MCF 10A (cell line): ENCODE measurements around the gene TRIB2. TPM values are rescaled to one million over a fixed set of nuclear protein-coding genes. Genes with fewer than 3 reads are reported as not detected.

Experiments used
- BruUV-seq: library from RNA; stranded (reverse); fragments of 400-500 nt; replicated peaks from 2 replicates; lab custom pipeline; 2021; lab: Mats Ljungman, UMichigan
- CTCF ChIA-PET: fragments of 300-600 bp; sonication (Branson Sonifier 250); formaldehyde crosslinking; extraction: SDS; loops from one replicate; lab custom pipeline; 2021; ENCODE audit warnings: antibody characterized with exemption, inconsistent platforms; lab: Yijun Ruan, JAX
- POLR2A ChIA-PET: fragments of 300-600, 350-650 bp; sonication (Branson Sonifier 250); formaldehyde crosslinking; extraction: SDS; loops from one replicate; lab custom pipeline; 2020; ENCODE audit warnings: antibody characterized with exemption, inconsistent platforms; lab: Yijun Ruan, JAX
- DNase-seq: peaks from one replicate; pipeline ENCODE4 v3.0.0-alpha.2; 2018; ENCODE audit not compliant: unreplicated experiment
- H3K27ac Mint-ChIP-seq: one replicate; pipeline ENCODE4 v1.8.0; 2022; ENCODE audit warnings: mild to moderate bottlenecking, low read depth, mixed read lengths; ENCODE audit not compliant: unreplicated experiment
- H3K27me3 Mint-ChIP-seq: one replicate; pipeline ENCODE4 v1.8.0; 2022; ENCODE audit warnings: mixed read lengths; ENCODE audit not compliant: insufficient read depth, unreplicated experiment
- H3K36me3 Mint-ChIP-seq: one replicate; pipeline ENCODE4 v1.8.0; 2022; ENCODE audit warnings: mild to moderate bottlenecking, moderate library complexity, mixed read lengths; ENCODE audit not compliant: insufficient read depth, unreplicated experiment
- H3K4me1 Mint-ChIP-seq: one replicate; pipeline ENCODE4 v1.8.0; 2022; ENCODE audit warnings: mixed read lengths; ENCODE audit not compliant: insufficient read depth, unreplicated experiment
- H3K4me3 Mint-ChIP-seq: one replicate; pipeline ENCODE4 v1.8.0; 2022; ENCODE audit warnings: mild to moderate bottlenecking, moderate library complexity, mixed read lengths; ENCODE audit not compliant: unreplicated experiment
- H3K9me3 Mint-ChIP-seq: one replicate; pipeline ENCODE4 v1.8.0; 2022; ENCODE audit warnings: mixed read lengths; ENCODE audit not compliant: unreplicated experiment
- CTCF ChIP-seq: fragments of 200-600 bp; IDR thresholded peaks from one replicate; pipeline ENCODE4 v1.8.0; 2022; ENCODE audit warnings: antibody characterized with exemption, mild to moderate bottlenecking; ENCODE audit not compliant: unreplicated experiment
- intact Hi-C: fragments of 100-400 bp; cut with micrococcal nuclease; formaldehyde crosslinking; loops from 2 replicates; pipeline ENCODE4 v1.14.1; 2022
- total RNA-seq: library from RNA; stranded (reverse); gene quantifications from 2 replicates; pipeline ENCODE4 v1.2.3, GENCODE V29; 2022

Gene TRIB2
- total RNA-seq, 1 experiment from 2014 or later = 12.9 TPM

GRCh38 chr2:12773586-12774394 lies 57.1 kb downstream of the TRIB2 start:
- intact Hi-C loops = no loop called here
- H3K4me3 Mint-ChIP-seq = no peak overlapping the region
- peaks cover 24% of the 10 kb centered on the region for H3K27me3 Mint-ChIP-seq
- H3K27ac Mint-ChIP-seq = no peak overlapping the region
- DNase-seq = no peak
- no peaks in the 10 kb centered on the region for H3K36me3 Mint-ChIP-seq
- peaks cover 7% of the 10 kb centered on the region for H3K9me3 Mint-ChIP-seq
- ChIA-PET CTCF (interaction anchor here (0.6 kb wide), 1 partner anchor 350 kb away, joined by 3 read pairs; no protein-coding TSS in a partner anchor), POLR2A (interaction anchor here (0.6 kb wide), 1 partner anchor 13 kb away, joined by 3 read pairs; no protein-coding TSS in a partner anchor)
- H3K4me1 Mint-ChIP-seq = no peaks in the 10 kb centered on the region
- no peak for TF ChIP-seq CTCF
- BruUV-seq = no TSS peak

- H3K9me3 Mint-ChIP-seq = peaks cover 7% of the 10 kb centered on the region
- peaks cover 18% of the 10 kb centered on the region for H3K27me3 Mint-ChIP-seq
- no peak for DNase-seq
- H3K4me3 Mint-ChIP-seq = no peak overlapping the region
- no peaks in the 10 kb centered on the region for H3K4me1 Mint-ChIP-seq
- POLR2A ChIA-PET = no interaction called here
- CTCF ChIA-PET = interaction anchor here (0.6 kb wide), 2 partner anchors 125 to 350 kb away, joined by 3 read pairs; no protein-coding TSS in a partner anchor
- no TSS peak for BruUV-seq
- H3K36me3 Mint-ChIP-seq = no peaks in the 10 kb centered on the region
- intact Hi-C loops = no loop called here
- no peak for TF ChIP-seq CTCF
- no peak overlapping the region for H3K27ac Mint-ChIP-seq
Observed at GRCh38 chr2:12774395-12774727, 57.6 kb downstream of the TRIB2 start.

- ChIA-PET CTCF (no interaction called here), POLR2A (no interaction called here)
- H3K27ac Mint-ChIP-seq = no peak overlapping the region
- H3K36me3 Mint-ChIP-seq = no peaks in the 10 kb centered on the region
- no peak overlapping the region for H3K4me3 Mint-ChIP-seq
- no peak for DNase-seq
- no TSS peak for BruUV-seq
- no peaks in the 10 kb centered on the region for H3K4me1 Mint-ChIP-seq
- intact Hi-C loops = no loop called here
- no peak for TF ChIP-seq CTCF
- H3K9me3 Mint-ChIP-seq = peaks cover 7% of the 10 kb centered on the region
- no peaks in the 10 kb centered on the region for H3K27me3 Mint-ChIP-seq
Observed at GRCh38 chr2:12776521-12776961, 59.8 kb downstream of the TRIB2 start.

GRCh38 chr2:12778369-12778768 lies 61.6 kb downstream of the TRIB2 start:
- Mint-ChIP-seq H3K9me3 (peaks cover 7% of the 10 kb centered on the region), H3K4me3 (no peak overlapping the region), H3K36me3 (no peaks in the 10 kb centered on the region), H3K27ac (no peak overlapping the region), H3K27me3 (no peaks in the 10 kb centered on the region), H3K4me1 (no peaks in the 10 kb centered on the region)
- ChIA-PET CTCF (no interaction called here), POLR2A (no interaction called here)
- BruUV-seq = no TSS peak
- no peak for TF ChIP-seq CTCF
- intact Hi-C loops = no loop called here
- no peak for DNase-seq
